PFSK-1 (cell line): ENCODE results near the gene MARCHF3.

ENCODE experiments used
- POLR2AphosphoS5 ChIP-seq: IDR thresholded peaks from 2 replicates; pipeline ENCODE4 v1.6.1; 2012; ENCODE audit warnings: low read depth, mild to moderate bottlenecking, control low read depth, low read length, moderate library complexity
- TF ChIP-seq, protein P1 (sequence below), 2 experiments: IDR thresholded peaks; 2 replicates each; pipeline versions ENCODE4 v1.6.1 to v1.8.0; 2011 to 2012; ENCODE audit warnings: low read depth in 2 of 2, low read length in 2 of 2, control low read depth in 1 of 2, inconsistent platforms in 1 of 2, mild to moderate bottlenecking in 1 of 2, moderate library complexity in 1 of 2; ENCODE audit not compliant: insufficient read depth in 1 of 2

- TF ChIP-seq, protein P1, sequence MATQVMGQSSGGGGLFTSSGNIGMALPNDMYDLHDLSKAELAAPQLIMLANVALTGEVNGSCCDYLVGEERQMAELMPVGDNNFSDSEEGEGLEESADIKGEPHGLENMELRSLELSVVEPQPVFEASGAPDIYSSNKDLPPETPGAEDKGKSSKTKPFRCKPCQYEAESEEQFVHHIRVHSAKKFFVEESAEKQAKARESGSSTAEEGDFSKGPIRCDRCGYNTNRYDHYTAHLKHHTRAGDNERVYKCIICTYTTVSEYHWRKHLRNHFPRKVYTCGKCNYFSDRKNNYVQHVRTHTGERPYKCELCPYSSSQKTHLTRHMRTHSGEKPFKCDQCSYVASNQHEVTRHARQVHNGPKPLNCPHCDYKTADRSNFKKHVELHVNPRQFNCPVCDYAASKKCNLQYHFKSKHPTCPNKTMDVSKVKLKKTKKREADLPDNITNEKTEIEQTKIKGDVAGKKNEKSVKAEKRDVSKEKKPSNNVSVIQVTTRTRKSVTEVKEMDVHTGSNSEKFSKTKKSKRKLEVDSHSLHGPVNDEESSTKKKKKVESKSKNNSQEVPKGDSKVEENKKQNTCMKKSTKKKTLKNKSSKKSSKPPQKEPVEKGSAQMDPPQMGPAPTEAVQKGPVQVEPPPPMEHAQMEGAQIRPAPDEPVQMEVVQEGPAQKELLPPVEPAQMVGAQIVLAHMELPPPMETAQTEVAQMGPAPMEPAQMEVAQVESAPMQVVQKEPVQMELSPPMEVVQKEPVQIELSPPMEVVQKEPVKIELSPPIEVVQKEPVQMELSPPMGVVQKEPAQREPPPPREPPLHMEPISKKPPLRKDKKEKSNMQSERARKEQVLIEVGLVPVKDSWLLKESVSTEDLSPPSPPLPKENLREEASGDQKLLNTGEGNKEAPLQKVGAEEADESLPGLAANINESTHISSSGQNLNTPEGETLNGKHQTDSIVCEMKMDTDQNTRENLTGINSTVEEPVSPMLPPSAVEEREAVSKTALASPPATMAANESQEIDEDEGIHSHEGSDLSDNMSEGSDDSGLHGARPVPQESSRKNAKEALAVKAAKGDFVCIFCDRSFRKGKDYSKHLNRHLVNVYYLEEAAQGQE (IDR thresholded peaks at IDR 0.05; ENCODE audit: insufficient read depth in 1 of 2, low read depth in 2 of 2, low read length in 2 of 2), result no peak
- TF ChIP-seq POLR2AphosphoS5, result no peak
These were observed 18.3 kb downstream of the MARCHF3 start for GRCh38 chr5:127011961-127012644.
